ENCODE measurements around the gene GIMAP2. TPM values are rescaled to one million over a fixed set of nuclear protein-coding genes. Genes with fewer than 3 reads are reported as not detected.

GIMAP2 gene
- total RNA-seq (2022; extraction: Qiagen RNA extraction) = not detected in 5 replicates

DNA sequence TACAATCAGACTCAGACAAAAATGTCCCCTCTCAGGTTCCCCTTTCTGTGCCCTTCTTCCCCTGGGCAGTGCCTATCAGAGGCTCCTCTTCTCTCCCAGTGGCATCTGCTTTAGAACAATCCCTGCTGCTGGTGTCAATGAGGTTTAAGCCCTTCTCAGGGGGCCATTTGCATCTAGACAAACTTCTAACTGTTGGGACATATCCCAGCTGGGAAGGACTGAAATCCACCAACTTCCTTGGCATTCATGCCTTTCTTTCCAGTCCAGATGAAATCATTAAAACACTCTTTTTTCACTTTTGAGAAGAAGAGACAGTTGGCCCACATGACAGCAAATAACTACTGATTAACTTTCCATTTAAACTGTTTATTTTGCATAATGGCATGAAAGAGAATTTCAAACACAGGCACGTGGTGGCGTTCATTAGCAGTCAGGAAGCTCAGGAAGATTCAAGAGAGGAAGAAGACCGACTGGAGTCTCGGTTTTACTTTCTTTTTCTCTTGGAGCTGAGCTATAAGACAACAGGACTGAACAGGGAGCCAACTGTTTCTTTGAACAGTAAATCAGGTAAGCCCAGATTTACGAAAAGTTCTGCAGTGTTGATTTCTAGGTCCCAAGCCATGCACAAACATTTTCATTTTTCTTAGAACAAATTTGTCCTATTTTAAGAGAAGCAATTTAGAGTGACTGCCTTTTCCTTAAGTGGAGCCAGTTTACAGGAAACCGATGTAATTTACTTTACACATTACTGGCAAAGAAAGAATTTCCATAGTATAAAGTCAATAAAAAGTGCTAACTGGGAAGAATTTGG, at the start of gene GIMAP2:
TSS of gene GIMAP2 (plus strand) at position 488 of the 811 bp plus-strand sequence. CDS start 1,354 bp downstream, outside the sequence.

GRCh38 chr7:150716368-150716767, 30.9 kb downstream of the GIMAP2 start, which contains the start of gene GIMAP1:
Gene GIMAP1 (plus strand): TSS chr7:150716613. CDS start chr7:150719048, 2,435 bp downstream.

GRCh38 chr7:150737265-150738055, 52.0 kb downstream of the GIMAP2 start, which contains the start of gene GIMAP5:
Gene GIMAP5 (plus strand): TSS chr7:150737418. CDS start chr7:150740885, 3,467 bp downstream.

Other genes with a start within 250 kb of the GIMAP2 start
- not detected in 5 replicates for gene GIMAP8, start 235.1 kb upstream of the GIMAP2 start, total RNA-seq (2022; extraction: Qiagen RNA extraction)
- gene GIMAP7, start 170.8 kb upstream of the GIMAP2 start, total RNA-seq (2022; extraction: Qiagen RNA extraction) = not detected in 5 replicates
- not detected in 5 replicates for gene GIMAP4, start 118.3 kb upstream of the GIMAP2 start, total RNA-seq (2022; extraction: Qiagen RNA extraction)
- not detected in 5 replicates for gene GIMAP6, start 53.3 kb upstream of the GIMAP2 start, total RNA-seq (2022; extraction: Qiagen RNA extraction)
- gene GIMAP1, start 30.9 kb downstream of the GIMAP2 start, total RNA-seq (2022; extraction: Qiagen RNA extraction) = not detected in 5 replicates
- 0.08 TPM in 1 of 5 replicates, not detected in the others for gene GIMAP5, start 51.7 kb downstream of the GIMAP2 start, total RNA-seq (2022; extraction: Qiagen RNA extraction)
- gene TMEM176B, start 114.7 kb downstream of the GIMAP2 start, total RNA-seq (2022; extraction: Qiagen RNA extraction) = 0.15 to 0.23 TPM (median 0.19 TPM) in 3 of 5 replicates, not detected in the others
- gene TMEM176A, start 115.1 kb downstream of the GIMAP2 start, total RNA-seq (2022; extraction: Qiagen RNA extraction) = not detected in 5 replicates
- gene AOC1, start 166.8 kb downstream of the GIMAP2 start, total RNA-seq (2022; extraction: Qiagen RNA extraction) = 0.05 to 0.32 TPM (median 0.13 TPM) in 3 of 5 replicates, not detected in the others